ENCODE data around the gene MYO5A. TPM values are rescaled to one million over a fixed set of nuclear protein-coding genes. Genes with fewer than 3 reads are reported as not detected.

Gene MYO5A
- total RNA-seq, 1 experiment from 2014 or later, result 17.6 TPM

DNA sequence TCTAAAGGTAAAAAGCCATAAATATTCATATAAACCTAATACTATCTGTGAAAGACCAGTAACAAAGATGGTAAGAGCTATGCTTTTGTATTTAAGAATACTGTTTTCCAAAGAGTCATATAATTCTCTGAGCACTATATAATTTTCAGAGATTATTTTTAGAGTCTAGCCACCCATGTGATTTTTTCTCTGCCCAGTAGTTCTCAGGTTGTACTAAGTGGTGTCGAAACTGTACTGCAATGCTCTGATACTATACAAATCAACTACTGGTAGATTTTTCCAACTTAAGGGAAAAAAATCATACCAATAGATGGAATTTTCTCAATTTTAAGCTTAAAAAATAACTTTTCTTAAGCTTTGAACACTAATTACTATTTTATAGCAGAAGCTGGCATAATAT, 104.8 kb downstream of the MYO5A start:
- Histone ChIP-seq H3K9me3 (ENCODE audit: control insufficient read depth in 1 of 2, insufficient read depth in 1 of 2, low read depth in 1 of 2, low read length in 2 of 2) (no peaks in the 10 kb centered on the region), H3K36me3 (ENCODE audit: control insufficient read depth in 1 of 2, insufficient read depth in 2 of 2, low read length in 2 of 2) (no peaks in the 10 kb centered on the region), H2AFZ (ENCODE audit: low read depth, low read length, poor library complexity, severe bottlenecking) (no peak overlapping the region), H4K20me1 (ENCODE audit: insufficient read depth) (no peaks in the 10 kb centered on the region), H3K9me2 (ENCODE audit: insufficient read depth) (no peaks in the 10 kb centered on the region), H3K4me2 (ENCODE audit: low read length) (no peak overlapping the region), H3K9ac (ENCODE audit: low read length) (no peak overlapping the region), H3K79me2 (ENCODE audit: insufficient read depth, low read length) (no peaks in the 10 kb centered on the region), H3K27me3 (ENCODE audit: insufficient read depth, low read length) (no peaks in the 10 kb centered on the region), H3K4me3 (replicated peaks in 1 of 2; ENCODE audit: low read depth in 1 of 2, low read length in 2 of 2) (no peak overlapping the region), H3K27ac (ENCODE audit: low read depth, low read length) (no peak overlapping the region), H3K4me1 (ENCODE audit: control insufficient read depth in 1 of 2, insufficient read depth in 2 of 2, low read length in 2 of 2) (peaks cover 0 to 6% of the 10 kb centered on the region in 2 experiments; a peak in 2 of 4 replicates)
- ChIA-PET POLR2A (no interaction called here), RAD21 (ENCODE audit: low non-redundant PET in 1 of 2, low total read pairs in 2 of 2, uncharacterized antibody in 2 of 2, unreplicated experiment in 2 of 2) (interaction anchor here in 1 of 2 experiments (0.6 kb wide), 1 partner anchor 80 kb away, joined by 6 read pairs; no protein-coding TSS in a partner anchor), CTCF (no interaction called here)
- ATAC-seq (no peak), DNase-seq (ENCODE audit: low read depth, low spot score) (no peak)
- intact Hi-C loops (cut with micrococcal nuclease), result no loop called here
- TF ChIP-seq CBX3 (IDR thresholded peaks at IDR 0.05; ENCODE audit: low read depth), result no peak
- TF ChIP-seq TCF7L2 (IDR thresholded peaks at IDR 0.05; ENCODE audit: borderline replicate concordance, extremely low read depth, insufficient read depth, insufficient read length), result no peak
- no peak for TF ChIP-seq FOSL1 (IDR thresholded peaks at IDR 0.05; ENCODE audit: low read depth)
- TF ChIP-seq ZNF274 (IDR thresholded peaks at IDR 0.05; ENCODE audit: low read depth, low read length), result no peak
- no peak for TF ChIP-seq POLR2AphosphoS5 (IDR thresholded peaks at IDR 0.05; ENCODE audit: low read depth, low read length)
- no peak for TF ChIP-seq SP1 (IDR thresholded peaks at IDR 0.05; ENCODE audit: low read depth)
- no peak for TF ChIP-seq SIN3A (IDR thresholded peaks at IDR 0.05; ENCODE audit: low read depth)
- TF ChIP-seq, protein P1, sequence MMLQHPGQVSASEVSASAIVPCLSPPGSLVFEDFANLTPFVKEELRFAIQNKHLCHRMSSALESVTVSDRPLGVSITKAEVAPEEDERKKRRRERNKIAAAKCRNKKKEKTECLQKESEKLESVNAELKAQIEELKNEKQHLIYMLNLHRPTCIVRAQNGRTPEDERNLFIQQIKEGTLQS (IDR thresholded peaks at IDR 0.05), result no peak
- TF ChIP-seq CEBPB (IDR thresholded peaks at IDR 0.05; ENCODE audit: low read depth), result no peak
- no peak for TF ChIP-seq RAD21 (IDR thresholded peaks at IDR 0.05; ENCODE audit: low read depth)
- TF ChIP-seq, protein P2, sequence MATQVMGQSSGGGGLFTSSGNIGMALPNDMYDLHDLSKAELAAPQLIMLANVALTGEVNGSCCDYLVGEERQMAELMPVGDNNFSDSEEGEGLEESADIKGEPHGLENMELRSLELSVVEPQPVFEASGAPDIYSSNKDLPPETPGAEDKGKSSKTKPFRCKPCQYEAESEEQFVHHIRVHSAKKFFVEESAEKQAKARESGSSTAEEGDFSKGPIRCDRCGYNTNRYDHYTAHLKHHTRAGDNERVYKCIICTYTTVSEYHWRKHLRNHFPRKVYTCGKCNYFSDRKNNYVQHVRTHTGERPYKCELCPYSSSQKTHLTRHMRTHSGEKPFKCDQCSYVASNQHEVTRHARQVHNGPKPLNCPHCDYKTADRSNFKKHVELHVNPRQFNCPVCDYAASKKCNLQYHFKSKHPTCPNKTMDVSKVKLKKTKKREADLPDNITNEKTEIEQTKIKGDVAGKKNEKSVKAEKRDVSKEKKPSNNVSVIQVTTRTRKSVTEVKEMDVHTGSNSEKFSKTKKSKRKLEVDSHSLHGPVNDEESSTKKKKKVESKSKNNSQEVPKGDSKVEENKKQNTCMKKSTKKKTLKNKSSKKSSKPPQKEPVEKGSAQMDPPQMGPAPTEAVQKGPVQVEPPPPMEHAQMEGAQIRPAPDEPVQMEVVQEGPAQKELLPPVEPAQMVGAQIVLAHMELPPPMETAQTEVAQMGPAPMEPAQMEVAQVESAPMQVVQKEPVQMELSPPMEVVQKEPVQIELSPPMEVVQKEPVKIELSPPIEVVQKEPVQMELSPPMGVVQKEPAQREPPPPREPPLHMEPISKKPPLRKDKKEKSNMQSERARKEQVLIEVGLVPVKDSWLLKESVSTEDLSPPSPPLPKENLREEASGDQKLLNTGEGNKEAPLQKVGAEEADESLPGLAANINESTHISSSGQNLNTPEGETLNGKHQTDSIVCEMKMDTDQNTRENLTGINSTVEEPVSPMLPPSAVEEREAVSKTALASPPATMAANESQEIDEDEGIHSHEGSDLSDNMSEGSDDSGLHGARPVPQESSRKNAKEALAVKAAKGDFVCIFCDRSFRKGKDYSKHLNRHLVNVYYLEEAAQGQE (IDR thresholded peaks at IDR 0.05; ENCODE audit: low read depth), result no peak
- TF ChIP-seq POLR2A (IDR thresholded peaks at IDR 0.05; ENCODE audit: borderline replicate concordance, extremely low read depth, insufficient read depth, insufficient read length), result no peak
- TF ChIP-seq, protein P3, sequence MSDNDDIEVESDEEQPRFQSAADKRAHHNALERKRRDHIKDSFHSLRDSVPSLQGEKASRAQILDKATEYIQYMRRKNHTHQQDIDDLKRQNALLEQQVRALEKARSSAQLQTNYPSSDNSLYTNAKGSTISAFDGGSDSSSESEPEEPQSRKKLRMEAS (IDR thresholded peaks at IDR 0.05), result no peak
- TF ChIP-seq, protein P4, sequence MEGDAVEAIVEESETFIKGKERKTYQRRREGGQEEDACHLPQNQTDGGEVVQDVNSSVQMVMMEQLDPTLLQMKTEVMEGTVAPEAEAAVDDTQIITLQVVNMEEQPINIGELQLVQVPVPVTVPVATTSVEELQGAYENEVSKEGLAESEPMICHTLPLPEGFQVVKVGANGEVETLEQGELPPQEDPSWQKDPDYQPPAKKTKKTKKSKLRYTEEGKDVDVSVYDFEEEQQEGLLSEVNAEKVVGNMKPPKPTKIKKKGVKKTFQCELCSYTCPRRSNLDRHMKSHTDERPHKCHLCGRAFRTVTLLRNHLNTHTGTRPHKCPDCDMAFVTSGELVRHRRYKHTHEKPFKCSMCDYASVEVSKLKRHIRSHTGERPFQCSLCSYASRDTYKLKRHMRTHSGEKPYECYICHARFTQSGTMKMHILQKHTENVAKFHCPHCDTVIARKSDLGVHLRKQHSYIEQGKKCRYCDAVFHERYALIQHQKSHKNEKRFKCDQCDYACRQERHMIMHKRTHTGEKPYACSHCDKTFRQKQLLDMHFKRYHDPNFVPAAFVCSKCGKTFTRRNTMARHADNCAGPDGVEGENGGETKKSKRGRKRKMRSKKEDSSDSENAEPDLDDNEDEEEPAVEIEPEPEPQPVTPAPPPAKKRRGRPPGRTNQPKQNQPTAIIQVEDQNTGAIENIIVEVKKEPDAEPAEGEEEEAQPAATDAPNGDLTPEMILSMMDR (IDR thresholded peaks at IDR 0.05 in 2 of 3, conservative IDR thresholded peaks at IDR 0.05 in 1 of 3; ENCODE audit: borderline replicate concordance in 1 of 3, insufficient read depth in 1 of 3, low read depth in 2 of 3, low read length in 2 of 3), result no peak
- no peak for TF ChIP-seq EZH2 (IDR thresholded peaks at IDR 0.05)
- no TSS peak for BruUV-seq (replicated peaks)

Measured in HCT116 (cell line).